HG03139 (cell line): ENCODE measurements around the gene SEMA7A.
"Not testable (repeated sequence)": the region's sequence is repeated elsewhere in the genome, so short reads cannot be mapped to it uniquely, and the experiment has no call there.

Source experiments
- ATAC-seq: cut with Tn5 transposase; IDR thresholded peaks from one replicate; pipeline ENCODE4 v1.9.1; 2021; ENCODE audit not compliant: unreplicated experiment

SEMA7A gene

DNA sequence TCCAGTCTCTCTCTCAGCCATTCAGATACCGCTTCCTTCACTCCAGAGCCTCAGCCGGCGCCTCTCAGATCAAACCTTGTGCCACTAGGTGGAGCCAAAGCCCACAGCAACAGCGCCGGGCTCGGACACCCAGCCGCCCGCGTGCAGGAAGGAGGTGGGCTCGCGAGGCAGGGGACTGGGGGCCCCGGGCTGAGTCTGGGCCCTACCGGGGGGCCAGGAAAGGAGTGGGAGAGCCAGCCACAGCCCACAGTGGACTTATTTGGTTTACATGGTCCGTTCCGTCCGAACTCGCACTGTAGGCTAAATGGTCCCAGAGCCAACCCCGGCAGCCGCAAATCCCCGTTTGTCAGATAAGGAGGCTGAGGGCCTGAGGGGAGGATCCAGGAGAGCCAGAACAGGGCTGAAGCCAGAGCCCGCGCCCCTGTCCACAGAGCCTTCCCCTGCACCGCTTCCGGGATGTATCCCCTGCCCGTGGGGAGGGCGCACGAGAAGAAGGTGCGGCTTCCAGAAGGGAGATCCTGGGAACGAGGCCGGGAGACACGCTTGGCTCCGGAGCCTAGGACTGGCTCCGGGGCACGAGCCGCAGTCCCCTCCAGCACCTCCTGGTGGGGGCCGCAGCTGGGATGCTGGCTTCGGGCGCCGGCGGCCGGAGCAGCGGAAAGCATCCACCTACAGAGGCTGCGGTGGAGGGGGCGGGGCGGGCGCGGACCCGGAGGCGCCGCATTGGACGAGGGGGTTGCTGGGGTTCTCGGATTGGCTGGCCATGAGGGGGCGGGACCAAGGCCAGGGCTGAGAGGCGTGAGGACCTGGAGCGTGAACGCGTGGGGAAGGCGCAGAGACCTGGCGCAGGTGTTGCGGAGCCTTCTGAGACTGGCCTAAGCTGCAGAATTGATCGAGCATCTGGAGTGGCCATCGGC lies 59.8 kb downstream of the SEMA7A start:
- ATAC-seq: peak; percentile 61

DNA sequence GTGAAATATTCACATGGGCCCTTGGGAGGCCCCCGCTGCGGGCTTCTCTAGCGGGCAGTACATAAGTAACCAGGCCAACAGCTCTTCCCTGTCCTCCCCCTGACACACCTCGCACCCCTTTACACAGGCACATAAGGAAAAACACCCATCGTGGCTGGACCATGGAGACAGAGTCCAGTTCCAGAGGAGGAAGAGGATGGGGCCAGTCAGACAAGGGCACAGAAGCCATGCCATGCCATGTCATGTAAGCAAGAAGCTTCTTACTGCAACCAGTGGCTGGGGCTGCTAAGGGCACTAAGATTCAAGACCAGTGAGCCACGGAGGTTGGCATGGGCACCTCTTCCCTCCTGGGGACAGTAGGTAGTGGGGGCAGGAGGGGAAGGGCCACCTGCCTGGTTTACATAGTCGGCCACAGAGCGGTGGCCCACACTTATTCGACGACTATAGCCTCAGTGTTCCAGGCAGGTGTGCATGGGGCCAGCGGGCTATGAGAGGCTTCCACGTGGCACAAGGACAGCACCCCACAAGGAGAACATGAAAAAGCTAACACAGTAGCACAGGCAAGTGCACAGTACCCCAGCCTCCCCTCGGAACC lies 60.6 kb downstream of the SEMA7A start:
- no peak for ATAC-seq

DNA sequence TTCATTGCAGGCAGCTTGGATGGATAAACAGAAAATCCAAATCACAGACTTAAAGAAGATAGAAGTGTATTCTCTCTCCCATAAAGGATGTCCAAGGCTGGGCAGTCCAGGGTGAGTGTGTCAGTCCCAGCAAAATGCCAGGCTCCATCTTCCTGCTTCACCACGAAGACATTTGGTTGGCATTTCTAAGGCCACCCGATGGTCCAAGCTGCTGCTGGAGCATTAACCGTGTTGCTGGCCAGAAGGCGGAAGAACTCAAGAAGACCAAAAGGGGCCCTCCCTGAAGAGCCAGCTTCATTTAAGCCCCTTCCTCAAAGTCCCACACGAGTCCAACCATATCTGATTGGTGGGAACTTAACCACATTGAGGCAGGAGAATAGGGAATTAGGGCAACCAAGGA lies 63.3 kb downstream of the SEMA7A start:
- ATAC-seq: no peak

DNA sequence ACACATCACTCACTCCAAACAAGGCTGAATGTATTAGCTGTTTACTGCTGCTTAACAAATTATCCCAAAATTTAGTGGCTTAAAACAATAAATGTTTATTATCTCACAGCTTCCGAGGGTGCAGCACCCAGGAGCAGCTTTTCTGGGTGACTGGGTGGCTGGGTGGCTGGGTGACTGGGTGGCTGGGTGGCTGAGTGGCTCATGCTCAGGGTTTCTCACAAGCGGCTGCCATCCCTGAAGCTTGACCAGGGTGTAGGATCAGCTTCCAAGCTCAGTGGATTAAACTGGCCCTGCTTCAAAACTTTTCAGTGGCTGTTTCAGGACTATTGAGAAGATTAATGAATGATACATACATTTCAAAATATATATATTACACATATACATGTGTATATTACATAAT lies 64.0 kb downstream of the SEMA7A start:
- ATAC-seq: no peak

DNA sequence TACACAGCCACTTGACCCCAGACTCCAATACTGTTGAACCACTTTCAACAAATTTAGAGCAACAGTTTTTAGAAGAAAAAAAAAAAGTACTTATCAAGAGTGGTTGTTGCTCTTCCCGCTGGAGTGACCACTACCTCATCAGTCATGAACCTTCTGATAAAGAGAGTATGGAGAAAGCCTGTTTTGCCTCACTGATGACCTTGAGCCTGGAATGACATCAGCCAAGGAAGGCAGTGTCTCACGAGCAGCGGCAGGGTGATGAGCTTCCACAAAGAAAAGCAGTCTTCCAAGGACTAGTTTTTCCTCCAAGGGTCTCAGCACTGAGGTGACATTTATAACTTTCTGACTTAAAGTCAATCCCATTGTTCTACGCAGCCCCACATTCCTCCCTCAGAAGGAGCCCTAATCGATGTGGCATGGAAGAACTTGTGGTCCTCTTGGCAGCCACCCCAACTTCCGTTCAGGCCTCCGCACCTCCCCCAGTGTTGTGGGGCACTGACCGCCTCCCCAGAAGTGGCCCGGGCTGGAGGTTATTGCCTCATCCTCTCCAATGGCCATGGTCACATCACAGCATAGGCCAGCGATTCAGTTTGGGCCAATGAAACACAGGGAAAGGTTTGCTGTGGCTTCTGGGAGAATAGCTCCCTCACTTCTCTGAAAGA lies 64.5 kb downstream of the SEMA7A start:
- ATAC-seq: no peak

DNA sequence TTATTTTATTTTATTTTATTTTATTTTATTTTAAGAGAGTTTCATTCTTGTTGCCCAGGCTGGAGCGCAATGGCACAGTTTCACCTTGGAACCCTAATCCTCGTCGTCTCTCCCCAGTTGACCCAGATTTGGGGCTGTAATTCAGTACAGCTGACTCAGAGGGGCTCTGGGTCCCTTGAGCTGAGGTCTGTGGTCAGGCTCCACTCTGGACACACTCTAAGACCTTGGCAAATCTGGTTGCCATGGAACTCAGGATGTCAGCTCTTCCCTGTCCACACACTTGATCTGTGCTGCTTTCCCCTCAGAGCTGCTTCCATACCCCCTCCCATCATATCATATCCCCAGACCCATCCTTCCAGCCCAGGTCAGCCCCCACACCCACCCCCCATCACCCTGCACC lies 65.6 kb downstream of the SEMA7A start:
- no peak for ATAC-seq

DNA sequence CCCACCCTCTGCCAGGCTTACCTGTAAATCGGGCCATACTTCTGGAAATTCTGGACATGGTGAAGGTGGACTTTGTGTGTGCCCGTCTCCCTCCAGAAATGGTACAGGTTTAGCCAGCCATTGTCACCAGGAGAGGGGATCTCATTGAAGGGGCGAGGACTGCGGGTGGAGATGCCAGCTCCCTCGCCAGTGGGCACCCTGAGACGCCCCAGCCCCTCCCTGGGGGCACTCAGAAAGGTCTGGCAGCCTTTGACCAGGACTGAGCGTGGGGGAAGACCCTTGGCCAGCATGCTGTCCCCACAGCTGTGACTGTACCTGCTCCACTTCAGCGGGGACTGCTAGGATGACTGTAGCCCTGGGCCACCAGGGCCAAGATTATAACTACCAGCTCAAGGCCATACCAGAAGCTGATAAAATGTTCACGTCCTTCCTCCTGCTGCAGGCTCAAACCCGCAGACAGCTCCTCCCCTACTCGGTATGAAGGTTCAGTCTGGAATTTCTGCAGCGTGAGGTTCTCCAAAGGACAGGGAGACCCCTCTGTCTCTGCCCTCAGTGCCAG lies 66.4 kb downstream of the SEMA7A start, which contains the start of gene CYP11A1:
Gene CYP11A1 (minus strand): TSS at position 351 of the 559 bp plus-strand sequence. CDS start 61 bp downstream, at position 290.
- ATAC-seq: no peak

DNA sequence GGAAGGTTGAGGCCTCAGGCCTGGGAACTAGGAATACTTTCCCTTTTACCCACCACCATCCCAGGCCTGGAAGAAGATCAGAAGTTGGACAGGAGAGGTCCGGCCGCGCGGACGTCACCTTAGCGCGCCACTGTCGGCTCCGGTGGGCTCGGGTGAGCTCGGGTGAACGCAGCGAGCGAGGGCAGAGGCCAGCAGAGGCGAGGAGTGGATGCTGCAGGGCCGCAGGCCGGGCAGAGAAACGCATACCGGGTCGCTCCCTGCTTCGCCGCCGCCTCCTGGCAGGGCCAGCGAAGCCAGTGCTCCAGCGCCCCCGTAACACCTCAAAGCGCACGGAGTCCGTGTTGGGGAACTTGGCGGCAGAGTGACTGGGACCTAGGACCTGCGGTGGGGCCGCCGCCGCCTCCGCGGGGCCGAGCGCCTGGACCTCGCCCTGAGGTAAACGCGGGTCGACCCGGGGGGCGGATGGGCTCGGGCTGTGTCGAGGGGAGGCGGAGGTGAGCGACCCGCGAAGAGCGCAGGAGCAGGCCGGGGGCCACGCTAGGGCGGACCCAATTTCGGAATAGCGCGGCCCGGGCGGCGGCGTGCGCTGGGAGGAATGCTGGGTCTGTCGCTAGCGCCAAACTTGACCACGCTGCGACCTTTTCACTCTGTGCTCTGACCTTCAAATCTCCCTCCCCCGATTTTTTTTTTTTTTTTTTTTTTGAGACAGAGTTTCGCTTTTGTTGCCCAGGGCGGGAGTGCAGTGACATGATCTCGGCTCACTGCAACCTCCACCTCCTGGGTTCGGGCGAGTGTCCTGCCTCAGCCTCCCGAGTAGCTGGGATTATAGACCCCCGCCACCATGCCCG lies 67.9 kb downstream of the SEMA7A start:
- ATAC-seq: no peak

DNA sequence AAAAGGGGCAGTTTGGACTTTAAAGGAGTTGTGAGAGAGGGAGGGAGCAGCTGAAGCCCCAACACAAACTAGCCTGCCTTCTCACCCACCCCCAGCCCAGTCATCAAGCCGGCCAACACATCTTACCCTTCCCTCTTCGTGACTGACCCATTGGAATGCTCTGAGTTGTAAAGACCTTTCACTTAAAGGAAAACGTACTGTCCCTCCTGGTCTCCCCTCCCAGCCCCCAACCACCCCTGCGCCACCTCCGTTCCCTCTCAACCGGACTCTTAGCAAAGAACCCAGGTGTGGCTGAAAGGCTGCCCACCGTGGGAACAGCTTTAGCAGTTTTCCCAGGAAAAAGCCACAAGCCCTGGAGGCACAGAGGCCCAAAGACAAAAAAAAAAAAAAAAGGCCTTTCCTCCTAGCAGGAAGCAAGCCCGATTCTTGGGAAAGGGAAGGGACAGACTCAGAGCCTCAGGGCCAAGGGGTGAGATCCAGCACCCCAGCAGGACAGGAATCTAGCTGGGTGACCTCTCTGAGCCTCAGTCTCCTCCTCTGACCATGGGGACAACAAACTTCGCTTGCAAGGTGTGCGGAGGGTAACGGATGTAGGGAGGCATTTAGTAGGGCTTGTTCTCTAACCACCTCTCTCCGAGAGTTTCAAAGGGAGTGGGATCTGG lies 68.7 kb downstream of the SEMA7A start:
- ATAC-seq: no peak

DNA sequence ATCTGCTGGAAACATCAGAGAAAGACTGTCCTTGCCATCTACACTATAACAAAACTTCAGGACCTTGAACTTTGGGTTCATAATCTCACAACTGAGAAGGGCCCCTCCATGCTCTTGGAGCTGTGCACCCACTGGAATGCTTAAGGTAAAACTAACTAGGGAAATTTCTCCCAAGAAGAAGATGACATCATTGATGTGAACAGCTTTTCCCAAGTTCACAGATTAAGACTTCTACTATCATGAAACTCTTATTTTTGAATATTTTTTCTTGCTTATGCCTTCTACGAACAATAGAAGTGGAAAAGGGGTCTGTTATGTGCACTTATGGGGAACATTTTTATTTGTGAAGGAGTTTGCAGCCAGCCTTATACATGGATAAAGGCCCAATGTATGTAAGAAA lies 71.3 kb downstream of the SEMA7A start:
- ATAC-seq: no peak

DNA sequence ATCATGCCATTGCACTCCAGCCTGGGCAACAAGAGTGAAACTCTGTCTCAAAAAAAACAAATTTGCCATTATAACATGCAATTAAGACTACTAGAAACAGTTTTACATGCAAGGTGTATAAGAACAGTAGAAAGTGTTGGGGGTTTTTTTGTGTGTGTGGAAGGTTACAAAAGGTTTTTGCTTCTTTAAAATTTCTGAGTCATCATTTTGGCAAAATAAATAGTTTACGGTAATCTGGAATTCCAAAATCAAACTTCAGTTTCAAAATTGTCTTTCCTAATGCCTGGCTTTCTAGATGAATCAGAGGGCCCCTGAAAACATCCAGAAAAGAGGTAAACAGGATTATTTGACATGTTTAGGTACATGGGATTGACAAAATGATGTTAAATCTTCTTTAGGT lies 72.9 kb downstream of the SEMA7A start:
- not testable (repeated sequence) for ATAC-seq

DNA sequence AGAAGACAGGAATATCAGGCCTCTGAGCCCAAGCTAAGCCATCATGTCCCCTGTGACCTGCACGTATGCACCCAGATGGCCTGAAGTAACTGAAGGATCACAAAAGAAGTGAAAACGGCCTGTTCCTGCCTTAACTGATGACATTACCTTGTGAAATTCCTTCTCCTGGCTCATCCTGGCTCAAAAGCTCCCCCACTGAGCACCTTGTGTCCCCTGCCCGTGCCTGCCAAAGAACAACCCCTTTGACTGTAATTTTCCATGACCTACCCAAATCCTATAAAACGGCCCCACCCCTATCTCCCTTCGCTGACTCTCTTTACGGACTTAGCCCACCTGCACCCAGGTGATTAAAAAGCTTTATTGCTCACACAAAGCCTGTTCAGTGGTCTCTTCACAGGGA lies 74.4 kb downstream of the SEMA7A start:
- not testable (repeated sequence) for ATAC-seq
